ENCODE results near the gene SKP2.
"Not testable (repeated sequence)": the region's sequence is repeated elsewhere in the genome, so short reads cannot be mapped to it uniquely, and the experiment has no call there.

GRCh38 chr5:36184408-36184807 lies 32.5 kb downstream of the SKP2 start:
- TF ChIP-seq, protein P1, sequence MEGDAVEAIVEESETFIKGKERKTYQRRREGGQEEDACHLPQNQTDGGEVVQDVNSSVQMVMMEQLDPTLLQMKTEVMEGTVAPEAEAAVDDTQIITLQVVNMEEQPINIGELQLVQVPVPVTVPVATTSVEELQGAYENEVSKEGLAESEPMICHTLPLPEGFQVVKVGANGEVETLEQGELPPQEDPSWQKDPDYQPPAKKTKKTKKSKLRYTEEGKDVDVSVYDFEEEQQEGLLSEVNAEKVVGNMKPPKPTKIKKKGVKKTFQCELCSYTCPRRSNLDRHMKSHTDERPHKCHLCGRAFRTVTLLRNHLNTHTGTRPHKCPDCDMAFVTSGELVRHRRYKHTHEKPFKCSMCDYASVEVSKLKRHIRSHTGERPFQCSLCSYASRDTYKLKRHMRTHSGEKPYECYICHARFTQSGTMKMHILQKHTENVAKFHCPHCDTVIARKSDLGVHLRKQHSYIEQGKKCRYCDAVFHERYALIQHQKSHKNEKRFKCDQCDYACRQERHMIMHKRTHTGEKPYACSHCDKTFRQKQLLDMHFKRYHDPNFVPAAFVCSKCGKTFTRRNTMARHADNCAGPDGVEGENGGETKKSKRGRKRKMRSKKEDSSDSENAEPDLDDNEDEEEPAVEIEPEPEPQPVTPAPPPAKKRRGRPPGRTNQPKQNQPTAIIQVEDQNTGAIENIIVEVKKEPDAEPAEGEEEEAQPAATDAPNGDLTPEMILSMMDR (IDR thresholded peaks at IDR 0.05): not testable (repeated sequence)
- TF ChIP-seq POLR2A (IDR thresholded peaks at IDR 0.05): not testable (repeated sequence)
